Uterus (tissue), 4 donors: Measurements from ENCODE around the gene PLPP4. TPM values are rescaled to one million over a fixed set of nuclear protein-coding genes. Genes with fewer than 3 reads are reported as not detected.

Experiments used
- DNase-seq, 2 donors: peaks; one replicate each; pipeline ENCODE4 v3.0.0-alpha.2; 2019 to 2020
- H3K27ac ChIP-seq, 2 donors: fragments of 200-600 bp; sonication (generic); 1 replicate in 1 of 2; 2 replicates in 1 of 2; pipeline ENCODE4 v1.5.1; 2016 to 2018
- H3K27me3 ChIP-seq, 2 donors: fragments of 200-600 bp; sonication (generic); one replicate each; pipeline ENCODE4 v1.5.1; 2018 to 2019; ENCODE audit warnings: control low read depth in 1 of 2
- H3K36me3 ChIP-seq, 2 donors: fragments of 200-600 bp; sonication (generic); one replicate each; pipeline ENCODE4 v1.5.1; 2019; ENCODE audit warnings: control low read depth in 1 of 2
- H3K4me1 ChIP-seq, 2 donors: fragments of 200-600 bp; sonication (generic); one replicate each; pipeline ENCODE4 v1.5.1; 2018 to 2019; ENCODE audit warnings: control low read depth in 1 of 2
- H3K4me3 ChIP-seq, 2 donors: fragments of 200-600 bp; sonication (generic); 1 replicate in 1 of 2; 2 replicates in 1 of 2; pipeline ENCODE4 v1.5.1; 2018 to 2019; ENCODE audit warnings: mild to moderate bottlenecking in 1 of 2
- H3K9me3 ChIP-seq, 2 donors: fragments of 200-600 bp; sonication (generic); one replicate each; pipeline ENCODE4 v1.5.1; 2019; ENCODE audit warnings: control low read depth in 1 of 2
- CTCF ChIP-seq, 4 experiments: fragments of 200-600 bp in 2 of 4; fragments of 450-650 bp in 2 of 4; sonication (generic) in 2 of 4; IDR thresholded peaks; one replicate each; pipeline ENCODE4 v1.5.1; 2016 to 2019; ENCODE audit warnings: antibody characterized with exemption in 4 of 4, mild to moderate bottlenecking in 2 of 4, moderate library complexity in 1 of 4
- POLR2A ChIP-seq, 2 donors: fragments of 450-650 bp; IDR thresholded peaks; one replicate each; pipeline ENCODE4 v1.6.1; 2016; ENCODE audit warnings: antibody characterized with exemption in 2 of 2, mild to moderate bottlenecking in 1 of 2, moderate library complexity in 1 of 2
- intact Hi-C: fragments of 100-400 bp; cut with DNase I; formaldehyde crosslinking; loops from one replicate; pipeline ENCODE4 v1.15.1; 2023; ENCODE audit warnings: low total_unique reads
- total RNA-seq, 4 donors: library from RNA; depleted of rRNA in 3 of 4; stranded (reverse); fragments of >200 nt in 3 of 4; gene quantifications; one replicate each; pipeline versions ENCODE4 v1.1.0 to v1.2.4, GENCODE V29; 2014 to 2023
- donor health status: DM: yes; HTN: yes; CAD: no.

Gene PLPP4
- total RNA-seq, 4 donors from 2014 or later, result 0.55 TPM; not detected in 3

DNA sequence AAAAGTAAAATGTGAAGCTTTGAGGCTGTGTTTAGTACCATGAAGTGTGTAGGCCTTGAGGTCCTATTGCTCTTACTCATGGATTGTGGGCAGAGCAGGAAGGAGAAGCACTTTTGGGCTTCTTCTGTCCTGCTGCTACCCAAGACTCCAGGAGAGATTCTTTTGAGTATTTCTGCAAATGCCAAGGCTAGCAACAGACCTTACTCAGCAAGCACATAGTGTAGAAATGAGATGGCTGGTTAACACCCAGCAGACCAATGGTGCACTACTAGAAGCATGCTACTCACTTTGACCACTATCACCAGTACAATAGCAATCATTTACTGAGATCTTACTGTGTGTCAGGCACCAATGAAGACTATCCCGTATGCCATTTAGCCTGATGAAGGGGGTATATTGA is 3.2 kb downstream of the PLPP4 start:
- Histone ChIP-seq H3K4me3 (no peak overlapping the region), H3K27me3 (peaks cover 0 to 11% of the 10 kb centered on the region in 2 donors), H3K9me3 (no peaks in the 10 kb centered on the region), H3K27ac (no peak overlapping the region), H3K4me1 (peaks cover 0 to 7% of the 10 kb centered on the region in 2 donors), H3K36me3 (no peaks in the 10 kb centered on the region)
- TF ChIP-seq CTCF (IDR thresholded peaks at IDR 0.05), result no peak
- intact Hi-C loops, result no loop called here
- no peak for DNase-seq

GRCh38 chr10:120460776-120461175 is 3.7 kb downstream of the PLPP4 start:
- no peaks in the 10 kb centered on the region for H3K36me3 ChIP-seq
- intact Hi-C loops, result no loop called here
- H3K9me3 ChIP-seq, result no peaks in the 10 kb centered on the region
- H3K4me3 ChIP-seq, result no peak overlapping the region
- peaks cover 0 to 11% of the 10 kb centered on the region in 2 donors for H3K27me3 ChIP-seq
- H3K27ac ChIP-seq, result no peak overlapping the region
- H3K4me1 ChIP-seq, result peaks cover 0 to 7% of the 10 kb centered on the region in 2 donors
- TF ChIP-seq POLR2A (IDR thresholded peaks at IDR 0.05) (no peak), CTCF (IDR thresholded peaks at IDR 0.05) (no peak)
- DNase-seq, result no peak

GRCh38 chr10:120462018-120462682 is 5.1 kb downstream of the PLPP4 start:
- Histone ChIP-seq H3K36me3 (no peaks in the 10 kb centered on the region), H3K27ac (no peak overlapping the region), H3K4me1 (no peaks in the 10 kb centered on the region), H3K9me3 (no peaks in the 10 kb centered on the region), H3K27me3 (peaks cover 0 to 11% of the 10 kb centered on the region in 2 donors), H3K4me3 (no peak overlapping the region)
- TF ChIP-seq POLR2A (IDR thresholded peaks at IDR 0.05) (no peak), CTCF (IDR thresholded peaks at IDR 0.05) (no peak)
- intact Hi-C loops, result no loop called here
- no peak for DNase-seq

- TF ChIP-seq POLR2A (IDR thresholded peaks at IDR 0.05) (no peak), CTCF (IDR thresholded peaks at IDR 0.05) (no peak)
- Histone ChIP-seq H3K4me1 (no peaks in the 10 kb centered on the region), H3K9me3 (no peaks in the 10 kb centered on the region), H3K4me3 (no peak overlapping the region), H3K36me3 (no peaks in the 10 kb centered on the region), H3K27ac (no peak overlapping the region), H3K27me3 (no peaks in the 10 kb centered on the region)
- intact Hi-C loops, result no loop called here
- no peak for DNase-seq
These were observed 8.1 kb downstream of the PLPP4 start for GRCh38 chr10:120465138-120465537.

GRCh38 chr10:120466006-120466405 is 9.0 kb downstream of the PLPP4 start:
- no peaks in the 10 kb centered on the region for H3K36me3 ChIP-seq
- intact Hi-C loops, result no loop called here
- H3K27me3 ChIP-seq, result no peaks in the 10 kb centered on the region
- DNase-seq, result no peak
- H3K4me3 ChIP-seq, result no peak overlapping the region
- no peak for TF ChIP-seq CTCF (IDR thresholded peaks at IDR 0.05)
- no peak for TF ChIP-seq POLR2A (IDR thresholded peaks at IDR 0.05)
- no peaks in the 10 kb centered on the region for H3K4me1 ChIP-seq
- no peaks in the 10 kb centered on the region for H3K9me3 ChIP-seq
- H3K27ac ChIP-seq, result no peak overlapping the region
